Trophoblast cell (in vitro differentiated cells and primary cell): ENCODE results near the gene NPLOC4.

Experiments
- DNase-seq, 2 donors: peaks; one replicate each; pipeline ENCODE4 v3.0.0-alpha.2; 2016
- H2AFZ ChIP-seq: 2 replicates; pipeline ENCODE4 v1.6.1; 2013; ENCODE audit warnings: low read length, moderate library complexity, mild to moderate bottlenecking; ENCODE audit not compliant: insufficient read depth, poor library complexity
- H2AK5ac ChIP-seq: 2 replicates; pipeline ENCODE4 v1.6.1; 2013; ENCODE audit warnings: mild to moderate bottlenecking, low read length
- H2BK120ac ChIP-seq: 2 replicates; pipeline ENCODE4 v1.6.1; 2013; ENCODE audit warnings: low read length, mild to moderate bottlenecking, moderate library complexity; ENCODE audit not compliant: insufficient read depth, poor library complexity
- H2BK12ac ChIP-seq: 2 replicates; pipeline ENCODE4 v1.6.1; 2013; ENCODE audit warnings: mild to moderate bottlenecking, low read length, moderate library complexity
- H2BK5ac ChIP-seq: 2 replicates; pipeline ENCODE4 v1.6.1; 2013; ENCODE audit warnings: low read length, low read depth, moderate library complexity, mild to moderate bottlenecking; ENCODE audit not compliant: poor library complexity
- H3K14ac ChIP-seq: 2 replicates; pipeline ENCODE4 v1.6.1; 2013; ENCODE audit warnings: mild to moderate bottlenecking, low read length
- H3K18ac ChIP-seq: 2 replicates; pipeline ENCODE4 v1.6.1; 2013; ENCODE audit warnings: mild to moderate bottlenecking, low read length
- H3K23ac ChIP-seq: 2 replicates; pipeline ENCODE4 v1.6.1; 2013; ENCODE audit warnings: low read length
- H3K27ac ChIP-seq: 2 replicates; pipeline ENCODE4 v1.5.1; 2013; ENCODE audit warnings: low read depth, mild to moderate bottlenecking, inconsistent platforms, low read length, moderate library complexity
- H3K27me3 ChIP-seq: 2 replicates; pipeline ENCODE4 v1.6.1; 2013; ENCODE audit warnings: inconsistent platforms, mild to moderate bottlenecking, low read length, moderate library complexity; ENCODE audit not compliant: insufficient read depth
- H3K36me3 ChIP-seq, 2 experiments: 1 replicate in 1 of 2; 2 replicates in 1 of 2; pipeline ENCODE4 v1.6.1; 2013; ENCODE audit warnings: low read length in 2 of 2, mild to moderate bottlenecking in 2 of 2, moderate library complexity in 1 of 2; ENCODE audit not compliant: insufficient read depth in 2 of 2, control insufficient read depth in 1 of 2
- H3K4ac ChIP-seq: 2 replicates; pipeline ENCODE4 v1.6.1; 2013; ENCODE audit warnings: low read depth, mild to moderate bottlenecking, low read length, moderate library complexity
- H3K4me1 ChIP-seq, 2 experiments: 1 replicate in 1 of 2; 2 replicates in 1 of 2; pipeline ENCODE4 v1.6.1; 2013; ENCODE audit warnings: low read length in 2 of 2, mild to moderate bottlenecking in 2 of 2, moderate library complexity in 1 of 2; ENCODE audit not compliant: insufficient read depth in 2 of 2, control insufficient read depth in 1 of 2
- H3K4me2 ChIP-seq: 2 replicates; pipeline ENCODE4 v1.6.1; 2013; ENCODE audit warnings: inconsistent platforms, mild to moderate bottlenecking, low read length, moderate library complexity
- H3K4me3 ChIP-seq: 2 replicates; pipeline ENCODE4 v1.5.1; 2013; ENCODE audit warnings: mild to moderate bottlenecking, low read depth, low read length, inconsistent platforms
- H3K79me1 ChIP-seq: one replicate; pipeline ENCODE4 v1.6.1; 2013; ENCODE audit warnings: low read length
- H3K79me2 ChIP-seq: 2 replicates; pipeline ENCODE4 v1.6.1; 2013; ENCODE audit warnings: low read length, mild to moderate bottlenecking; ENCODE audit not compliant: control insufficient read depth, insufficient read depth, poor library complexity
- H3K9ac ChIP-seq: 2 replicates; pipeline ENCODE4 v1.6.1; 2013; ENCODE audit warnings: mild to moderate bottlenecking, low read length
- H3K9me3 ChIP-seq: 2 replicates; pipeline ENCODE4 v1.6.1; 2013; ENCODE audit warnings: low read depth, mild to moderate bottlenecking, control low read depth, inconsistent platforms, low read length; ENCODE audit not compliant: insufficient read depth
- H4K12ac ChIP-seq: 2 replicates; pipeline ENCODE4 v1.6.1; 2013; ENCODE audit warnings: low read depth, mild to moderate bottlenecking, low read length, moderate library complexity
- H4K8ac ChIP-seq: 2 replicates; pipeline ENCODE4 v1.6.1; 2013; ENCODE audit warnings: low read depth, mild to moderate bottlenecking, low read length, moderate library complexity
- H4K91ac ChIP-seq: one replicate; pipeline ENCODE4 v1.6.1; 2013; ENCODE audit warnings: low read depth, mild to moderate bottlenecking, low read length, moderate library complexity
- WGBS: extraction: QIAGEN DNeasy Blood & Tissue Kit; methylation state at CpG from one replicate; pipeline ENCODE4 v1.1.7; 2013; ENCODE audit warnings: missing lambda C conversion rate; ENCODE audit not compliant: insufficient read length, insufficient coverage; ENCODE audit errors: extremely low coverage; 5-methylcytosine and 5-hydroxymethylcytosine counted together

Gene NPLOC4

DNA sequence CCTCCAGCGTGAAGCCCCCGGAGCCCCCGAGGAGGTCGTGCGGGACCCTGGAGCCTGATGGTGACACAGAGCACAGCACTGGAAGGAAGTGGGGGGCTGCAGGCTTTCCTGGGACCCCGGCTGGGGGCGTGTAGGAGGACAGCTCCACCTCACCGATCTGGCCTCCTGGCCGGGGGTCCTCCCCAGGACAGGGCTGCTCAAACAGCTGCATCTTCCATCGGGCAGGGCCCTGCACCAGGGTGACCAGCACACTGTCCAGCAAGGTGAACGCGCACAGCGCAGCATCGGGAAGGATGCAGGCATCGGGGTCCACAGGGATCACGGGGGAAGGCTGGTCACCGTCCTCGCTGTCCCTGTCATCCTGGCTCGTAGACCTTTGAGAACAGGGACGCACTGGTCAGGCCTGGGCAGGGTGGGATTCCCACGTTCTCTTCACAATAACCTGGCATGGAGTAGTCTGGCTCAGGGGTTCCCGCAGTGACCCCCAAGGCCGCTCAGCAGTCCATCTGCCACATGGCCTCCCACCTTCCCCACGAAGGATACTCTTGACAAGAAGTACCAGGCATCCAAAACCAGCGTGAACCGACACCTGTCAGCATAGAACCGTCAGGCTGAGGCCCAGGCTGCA lies 86.0 kb downstream of the NPLOC4 start:
- Histone ChIP-seq H3K9me3 (no peaks in the 10 kb centered on the region), H2BK5ac (no peak overlapping the region), H3K18ac (peak overlapping the region; percentile 13), H3K23ac (no peak overlapping the region), H3K36me3 (peaks cover 43 to 45% of the 10 kb centered on the region in 2 experiments), H2BK120ac (no peak overlapping the region), H3K4ac (peak overlapping the region; percentile 9), H3K79me2 (peaks cover 9% of the 10 kb centered on the region), H3K27ac (no peak overlapping the region), H3K27me3 (no peaks in the 10 kb centered on the region), H3K14ac (no peak overlapping the region), H3K4me2 (peak overlapping the region; percentile 96), H2AFZ (no peak overlapping the region), H3K79me1 (peaks cover 9% of the 10 kb centered on the region), H3K4me1 (peaks cover 2 to 15% of the 10 kb centered on the region in 2 experiments), H4K91ac (no peak overlapping the region), H4K12ac (no peak overlapping the region), H4K8ac (no peak overlapping the region), H3K9ac (no peak overlapping the region), H2BK12ac (no peak overlapping the region), H2AK5ac (no peak overlapping the region), H3K4me3 (peak overlapping the region; percentile 98)
- DNase-seq, result no peak
- no CpG with 5 or more reads among the region's 27 CpGs for WGBS

DNA sequence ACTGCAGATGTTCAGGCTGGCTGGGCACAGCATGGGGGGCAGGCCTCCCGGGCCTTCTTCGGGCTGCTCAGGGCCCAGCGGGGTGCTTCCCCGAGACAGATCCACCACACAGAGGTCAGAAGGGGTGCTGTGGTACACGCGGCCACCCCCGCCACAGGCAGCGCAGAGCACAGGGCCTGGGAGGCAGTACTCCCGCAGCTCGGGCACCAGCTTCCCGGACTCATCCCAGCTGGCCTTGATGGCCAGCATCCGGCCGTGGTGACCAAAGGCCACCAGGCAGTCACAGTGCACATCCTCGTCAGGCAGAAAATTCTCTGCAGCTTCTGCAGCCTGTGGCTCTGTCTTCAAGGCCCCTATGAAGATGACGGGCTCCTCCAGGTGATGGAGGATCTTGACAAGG lies 86.6 kb downstream of the NPLOC4 start:
- Histone ChIP-seq H3K4ac (no peak overlapping the region), H4K8ac (no peak overlapping the region), H3K4me2 (no peak overlapping the region), H3K4me3 (no peak overlapping the region), H4K12ac (no peak overlapping the region), H3K36me3 (peaks cover 50 to 51% of the 10 kb centered on the region in 2 experiments), H2BK120ac (no peak overlapping the region), H4K91ac (no peak overlapping the region), H2AK5ac (no peak overlapping the region), H3K27ac (no peak overlapping the region), H3K27me3 (no peaks in the 10 kb centered on the region), H3K18ac (no peak overlapping the region), H3K4me1 (peaks cover 2 to 15% of the 10 kb centered on the region in 2 experiments), H3K23ac (no peak overlapping the region), H2AFZ (no peak overlapping the region), H3K9ac (no peak overlapping the region), H2BK5ac (no peak overlapping the region), H3K14ac (no peak overlapping the region), H3K79me2 (peaks cover 9% of the 10 kb centered on the region), H2BK12ac (no peak overlapping the region), H3K79me1 (peaks cover 9% of the 10 kb centered on the region), H3K9me3 (no peaks in the 10 kb centered on the region)
- DNase-seq, result no peak
- no CpG with 5 or more reads among the region's 15 CpGs for WGBS

DNA sequence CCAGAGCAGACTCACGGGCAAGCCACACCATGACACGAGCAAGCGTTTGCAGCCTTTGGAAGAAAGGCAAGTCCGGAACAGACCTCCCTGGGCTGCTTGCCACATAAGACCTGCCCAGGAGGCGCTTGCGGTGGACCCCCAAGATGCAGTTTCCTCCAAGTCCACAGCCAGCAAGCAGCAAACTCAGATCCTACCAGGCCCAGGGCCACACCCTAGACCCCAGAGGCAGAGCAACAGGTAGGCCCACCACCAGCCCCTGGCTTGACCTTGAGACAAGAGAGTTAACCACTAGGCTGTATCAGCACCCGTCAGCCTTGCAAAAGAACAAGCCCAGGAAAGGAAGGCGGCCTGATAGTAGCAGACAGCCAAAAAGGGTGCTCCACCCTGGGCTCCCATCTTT lies 87.1 kb downstream of the NPLOC4 start:
- Histone ChIP-seq H3K4me3 (no peak overlapping the region), H2BK120ac (no peak overlapping the region), H3K79me2 (peaks cover 9% of the 10 kb centered on the region), H2AK5ac (no peak overlapping the region), H3K27me3 (no peaks in the 10 kb centered on the region), H2AFZ (no peak overlapping the region), H3K36me3 (peaks cover 53 to 54% of the 10 kb centered on the region in 2 experiments), H2BK5ac (no peak overlapping the region), H3K79me1 (peaks cover 9% of the 10 kb centered on the region), H3K18ac (no peak overlapping the region), H4K8ac (no peak overlapping the region), H3K14ac (no peak overlapping the region), H3K9ac (no peak overlapping the region), H3K27ac (no peak overlapping the region), H3K4me1 (peaks cover 2 to 15% of the 10 kb centered on the region in 2 experiments), H4K12ac (no peak overlapping the region), H3K9me3 (no peaks in the 10 kb centered on the region), H4K91ac (no peak overlapping the region), H3K4me2 (no peak overlapping the region), H3K4ac (no peak overlapping the region), H3K23ac (no peak overlapping the region), H2BK12ac (no peak overlapping the region)
- no CpG with 5 or more reads among the region's 8 CpGs for WGBS
- no peak for DNase-seq

DNA sequence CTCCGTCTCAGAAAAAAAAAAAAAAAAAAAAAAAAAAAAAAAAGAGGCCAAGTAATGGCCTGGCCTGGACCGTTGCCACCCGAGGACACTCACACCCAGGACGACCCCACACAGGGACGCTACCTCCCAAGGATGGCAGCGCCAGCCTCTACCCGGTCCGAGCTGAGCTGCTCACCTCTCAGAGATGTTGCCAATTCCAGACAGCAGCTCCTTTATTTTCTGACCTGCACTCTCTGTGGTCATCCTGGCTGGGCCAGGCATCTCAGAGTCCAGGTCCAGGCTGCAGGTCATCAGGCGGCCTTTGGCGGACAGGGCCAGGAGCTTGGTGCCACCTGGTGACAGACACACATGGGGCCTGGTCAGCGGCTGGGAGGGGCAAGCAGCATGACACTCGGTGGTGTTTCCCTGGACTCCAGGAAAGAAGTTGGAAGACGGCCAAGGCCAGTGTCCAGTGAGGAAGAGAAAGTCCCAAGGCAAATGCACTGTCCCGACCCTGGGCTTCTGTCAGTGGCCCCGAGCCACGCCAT lies 87.8 kb downstream of the NPLOC4 start:
- Histone ChIP-seq H2BK12ac (no peak overlapping the region), H3K9me3 (no peaks in the 10 kb centered on the region), H3K14ac (no peak overlapping the region), H3K36me3 (peaks cover 53 to 60% of the 10 kb centered on the region in 2 experiments), H3K4ac (no peak overlapping the region), H2AFZ (no peak overlapping the region), H3K27ac (no peak overlapping the region), H2BK120ac (no peak overlapping the region), H2AK5ac (no peak overlapping the region), H3K9ac (no peak overlapping the region), H4K8ac (no peak overlapping the region), H3K79me1 (peaks cover 9% of the 10 kb centered on the region), H3K4me3 (no peak overlapping the region), H3K4me1 (peaks cover 2 to 15% of the 10 kb centered on the region in 2 experiments), H3K4me2 (no peak overlapping the region), H4K12ac (no peak overlapping the region), H3K18ac (no peak overlapping the region), H3K23ac (no peak overlapping the region), H3K27me3 (no peaks in the 10 kb centered on the region), H3K79me2 (peaks cover 9% of the 10 kb centered on the region), H4K91ac (no peak overlapping the region), H2BK5ac (no peak overlapping the region)
- no peak for DNase-seq
- no CpG with 5 or more reads among the region's 16 CpGs for WGBS
